NK-92 (cell line): Measurements from ENCODE around the gene LRRTM3.

Experiments
- DNase-seq: peaks from one replicate; lab custom pipeline; 2025; ENCODE audit not compliant: unreplicated experiment; lab: John Stamatoyannopoulos, UW

The LRRTM3 gene

GRCh38 chr10:66931949-66932343, 6.1 kb downstream of the LRRTM3 start:
- no peak for DNase-seq

GRCh38 chr10:66934711-66935110, 8.9 kb downstream of the LRRTM3 start:
- no peak for DNase-seq

DNA sequence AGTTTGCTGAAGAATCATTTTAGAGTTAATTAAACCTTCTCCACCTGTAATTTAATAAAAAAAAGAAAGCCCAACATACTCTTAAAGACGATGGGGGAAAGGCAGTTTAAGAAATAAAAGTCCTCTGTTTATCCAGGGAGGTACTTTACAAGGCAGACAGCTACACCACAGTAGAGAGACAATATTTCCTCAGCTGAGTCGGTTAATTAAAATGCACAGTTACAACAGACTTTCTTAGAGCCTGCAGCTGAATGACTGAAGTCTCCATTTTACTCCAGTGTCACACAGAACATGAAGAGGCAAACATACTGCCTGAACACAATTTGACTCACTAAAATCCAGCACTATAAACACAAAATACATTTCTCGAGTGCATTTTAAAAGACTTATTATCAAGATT, 15.1 kb downstream of the LRRTM3 start:
- DNase-seq, result no peak

- no peak for DNase-seq
Observed at GRCh38 chr10:66941491-66941890, 15.7 kb downstream of the LRRTM3 start.

- DNase-seq, result no peak
Observed at GRCh38 chr10:66942407-66942806, 16.6 kb downstream of the LRRTM3 start.

- no peak for DNase-seq
Observed at GRCh38 chr10:66943590-66943989, 17.8 kb downstream of the LRRTM3 start.

GRCh38 chr10:66951896-66952295, 26.1 kb downstream of the LRRTM3 start:
- no peak for DNase-seq

GRCh38 chr10:66958466-66958865, 32.6 kb downstream of the LRRTM3 start:
- no peak for DNase-seq

DNA sequence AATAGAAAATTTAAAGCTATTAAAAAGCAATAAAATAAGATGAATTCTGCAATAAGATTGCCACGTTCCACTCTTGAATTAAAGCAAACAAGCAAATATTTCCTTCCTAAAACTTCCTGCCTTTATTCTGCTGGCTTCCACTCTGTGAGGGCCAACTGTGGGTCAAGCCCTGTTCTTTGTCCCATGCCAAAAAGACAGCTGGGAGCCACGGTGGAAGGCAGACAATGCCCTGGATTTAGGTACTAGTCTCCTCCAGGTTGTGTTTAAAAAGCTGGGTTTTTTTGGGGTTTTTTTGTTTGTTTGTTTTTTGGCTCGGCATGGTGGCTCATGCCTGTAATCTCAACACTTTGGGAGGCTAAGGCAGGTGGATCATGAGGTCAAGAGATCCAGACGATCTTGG, 39.1 kb downstream of the LRRTM3 start:
- no peak for DNase-seq

GRCh38 chr10:66980246-66980815, 54.5 kb downstream of the LRRTM3 start:
- DNase-seq, result no peak

- DNase-seq, result no peak
Observed at GRCh38 chr10:66981361-66982052, 55.7 kb downstream of the LRRTM3 start.

- DNase-seq, result no peak
Observed at GRCh38 chr10:66982053-66982420, 56.2 kb downstream of the LRRTM3 start.

GRCh38 chr10:66982792-66983474, 57.1 kb downstream of the LRRTM3 start:
- no peak for DNase-seq

GRCh38 chr10:66983475-66983818, 57.6 kb downstream of the LRRTM3 start:
- DNase-seq, result no peak

GRCh38 chr10:66990143-66990830, 64.5 kb downstream of the LRRTM3 start:
- DNase-seq, result no peak

GRCh38 chr10:66996996-66997395, 71.2 kb downstream of the LRRTM3 start:
- no peak for DNase-seq

GRCh38 chr10:66999762-67000545, 74.1 kb downstream of the LRRTM3 start:
- DNase-seq, result no peak

- no peak for DNase-seq
Observed at GRCh38 chr10:67004690-67005089, 78.9 kb downstream of the LRRTM3 start.

- DNase-seq, result no peak
Observed at GRCh38 chr10:67005981-67006380, 80.1 kb downstream of the LRRTM3 start.

DNA sequence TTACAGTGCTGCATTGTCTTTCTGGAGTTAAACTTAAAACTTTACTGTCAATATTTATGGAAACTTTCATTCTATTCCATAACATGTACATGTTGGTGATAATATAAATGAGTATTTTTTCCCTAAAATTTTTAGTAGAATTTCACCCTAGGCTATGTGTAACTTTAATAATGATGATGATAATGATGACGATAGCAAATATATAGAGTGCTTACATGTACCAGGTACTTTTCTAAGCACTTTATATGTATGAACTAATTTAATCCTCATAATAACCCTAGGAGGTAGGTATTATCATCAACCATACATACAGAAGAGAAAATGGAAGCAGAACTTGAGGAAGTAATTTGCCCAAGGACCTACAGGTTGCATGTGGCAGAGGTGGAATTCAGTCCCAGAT, 85.6 kb downstream of the LRRTM3 start:
- DNase-seq, result no peak

DNA sequence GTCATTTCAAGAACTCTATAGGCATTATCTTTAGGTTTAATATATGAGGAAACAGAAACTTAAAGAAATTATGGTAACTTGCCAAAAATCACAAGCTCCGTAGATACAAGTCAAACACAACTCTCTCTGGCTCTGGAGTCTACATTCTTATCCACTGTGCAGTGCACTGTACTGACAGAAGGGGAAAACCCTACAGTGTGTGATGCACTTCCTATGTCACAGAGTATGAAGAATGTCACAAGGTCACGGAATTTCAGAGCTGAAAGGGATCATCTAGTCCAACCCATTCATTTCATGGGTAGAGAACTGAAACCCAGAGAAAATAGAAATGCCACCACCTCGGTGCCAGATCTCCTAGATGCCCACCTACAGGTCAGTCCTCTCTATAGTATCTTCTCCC, 86.1 kb downstream of the LRRTM3 start:
- DNase-seq, result no peak
